GM21528 (cell line): ENCODE measurements around the gene RTBDN.

Experiments used
- ATAC-seq: cut with Tn5 transposase; IDR thresholded peaks from one replicate; pipeline ENCODE4 v1.9.1; 2021; ENCODE audit warnings: mild to moderate bottlenecking, moderate library complexity; ENCODE audit not compliant: unreplicated experiment, low FRiP score

RTBDN gene

GRCh38 chr19:12834566-12834943, at the start of gene RTBDN:
Gene RTBDN (minus strand): TSS chr19:12834579. CDS start chr19:12829979, 4,600 bp downstream.
- no peak for ATAC-seq

GRCh38 chr19:12882589-12882988, 48.2 kb upstream of the RTBDN start:
- ATAC-seq, result no peak

GRCh38 chr19:12881172-12881808, 46.9 kb upstream of the RTBDN start, which contains the start of gene DNASE2:
Gene DNASE2 (minus strand): TSS chr19:12881449. CDS start chr19:12881375, 74 bp downstream.
- ATAC-seq, result peak; percentile 79

- peak; percentile 15 for ATAC-seq
These were observed 46.3 kb upstream of the RTBDN start for GRCh38 chr19:12880551-12881171.

GRCh38 chr19:12875086-12875485, 40.7 kb upstream of the RTBDN start:
- ATAC-seq, result no peak

GRCh38 chr19:12873891-12874745, 39.7 kb upstream of the RTBDN start:
- ATAC-seq, result no peak

- ATAC-seq, result no peak
These were observed 38.8 kb upstream of the RTBDN start for GRCh38 chr19:12872941-12873890.

GRCh38 chr19:12872255-12872654, 37.9 kb upstream of the RTBDN start:
- no peak for ATAC-seq

- ATAC-seq, result no peak
These were observed 37.3 kb upstream of the RTBDN start for GRCh38 chr19:12871681-12872080.

- ATAC-seq, result no peak
These were observed 34.2 kb upstream of the RTBDN start for GRCh38 chr19:12868540-12869112.

- ATAC-seq, result no peak
These were observed 33.0 kb upstream of the RTBDN start for GRCh38 chr19:12867120-12868099.

- ATAC-seq, result no peak
These were observed 32.2 kb upstream of the RTBDN start for GRCh38 chr19:12866416-12867119.

GRCh38 chr19:12865746-12866415, 31.5 kb upstream of the RTBDN start:
- ATAC-seq, result no peak

GRCh38 chr19:12864721-12865715, 30.6 kb upstream of the RTBDN start:
- no peak for ATAC-seq

GRCh38 chr19:12864143-12864542, 29.8 kb upstream of the RTBDN start:
- no peak for ATAC-seq

GRCh38 chr19:12859546-12859945, 25.2 kb upstream of the RTBDN start:
- no peak for ATAC-seq
